ENCODE results near the gene CBLIF. TPM values are rescaled to one million over a fixed set of nuclear protein-coding genes. Genes with fewer than 3 reads are reported as not detected.
A peak's percentile ranks its signal among the peaks of the same experiment; 100 is the strongest.

CBLIF gene
- total and polyA plus RNA-seq, 12 donors = 0.06 TPM; not detected in 11

DNA sequence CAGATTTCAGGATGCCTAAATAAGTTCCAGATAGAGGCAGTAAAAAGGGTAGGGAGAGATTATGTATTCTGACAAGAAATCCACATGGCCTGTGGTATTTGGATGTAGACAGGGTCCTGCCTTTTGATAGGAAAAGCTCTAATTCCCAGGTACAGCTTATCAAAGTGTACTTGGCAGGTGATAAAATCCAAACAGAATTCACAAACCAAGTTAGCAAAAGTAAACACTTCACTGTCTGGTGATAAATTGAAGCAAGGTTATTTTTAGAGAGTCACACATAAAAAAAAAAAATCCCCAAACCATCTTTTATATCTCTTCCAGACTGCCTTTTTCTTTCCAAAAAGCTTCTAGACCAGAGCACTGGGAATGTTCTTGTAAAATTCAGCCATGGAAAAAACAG, 5.7 kb downstream of the CBLIF start:
- intact Hi-C loops (cut with DNase I) = no loop called here
- TF ChIP-seq POLR2A (IDR thresholded peaks at IDR 0.05) = no peak
- TF ChIP-seq, protein P1, sequence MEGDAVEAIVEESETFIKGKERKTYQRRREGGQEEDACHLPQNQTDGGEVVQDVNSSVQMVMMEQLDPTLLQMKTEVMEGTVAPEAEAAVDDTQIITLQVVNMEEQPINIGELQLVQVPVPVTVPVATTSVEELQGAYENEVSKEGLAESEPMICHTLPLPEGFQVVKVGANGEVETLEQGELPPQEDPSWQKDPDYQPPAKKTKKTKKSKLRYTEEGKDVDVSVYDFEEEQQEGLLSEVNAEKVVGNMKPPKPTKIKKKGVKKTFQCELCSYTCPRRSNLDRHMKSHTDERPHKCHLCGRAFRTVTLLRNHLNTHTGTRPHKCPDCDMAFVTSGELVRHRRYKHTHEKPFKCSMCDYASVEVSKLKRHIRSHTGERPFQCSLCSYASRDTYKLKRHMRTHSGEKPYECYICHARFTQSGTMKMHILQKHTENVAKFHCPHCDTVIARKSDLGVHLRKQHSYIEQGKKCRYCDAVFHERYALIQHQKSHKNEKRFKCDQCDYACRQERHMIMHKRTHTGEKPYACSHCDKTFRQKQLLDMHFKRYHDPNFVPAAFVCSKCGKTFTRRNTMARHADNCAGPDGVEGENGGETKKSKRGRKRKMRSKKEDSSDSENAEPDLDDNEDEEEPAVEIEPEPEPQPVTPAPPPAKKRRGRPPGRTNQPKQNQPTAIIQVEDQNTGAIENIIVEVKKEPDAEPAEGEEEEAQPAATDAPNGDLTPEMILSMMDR (IDR thresholded peaks at IDR 0.05) = no peak
- no peak overlapping the region for H3K27ac ChIP-seq
- H3K4me3 ChIP-seq = no peak overlapping the region
- DNase-seq = no peak
- no peaks in the 10 kb centered on the region for H3K27me3 ChIP-seq
- H3K36me3 ChIP-seq (replicated peaks in 1 of 2) = no peaks in the 10 kb centered on the region
- no peaks in the 10 kb centered on the region for H3K4me1 ChIP-seq (replicated peaks in 1 of 2)
- no peaks in the 10 kb centered on the region for H3K9me3 ChIP-seq (replicated peaks in 1 of 3)

DNA sequence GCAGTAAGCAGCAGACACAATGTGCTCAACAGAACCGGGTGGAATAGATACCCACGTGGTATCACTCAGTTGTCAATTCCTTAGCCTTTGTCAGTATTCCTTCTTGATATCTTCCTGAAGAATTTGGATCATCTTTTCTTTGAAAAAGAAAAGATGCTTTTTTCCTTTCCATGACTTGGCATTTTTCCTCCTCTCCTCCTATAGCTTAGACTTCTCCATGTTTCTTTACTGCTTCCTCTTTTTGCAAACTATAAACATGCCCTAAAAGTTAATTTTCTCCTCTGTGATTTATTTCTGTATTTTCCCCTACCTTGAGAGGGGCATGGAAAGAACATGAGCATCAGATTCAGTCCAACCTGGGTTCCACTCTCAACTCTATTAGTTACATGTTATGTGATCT, 11.7 kb downstream of the CBLIF start:
- DNase-seq = no peak
- H3K27ac ChIP-seq = no peak overlapping the region
- no peak overlapping the region for H3K4me3 ChIP-seq
- TF ChIP-seq, protein P1 (IDR thresholded peaks at IDR 0.05) = no peak
- no peak for TF ChIP-seq POLR2A (IDR thresholded peaks at IDR 0.05)
- H3K36me3 ChIP-seq (replicated peaks in 1 of 2) = no peaks in the 10 kb centered on the region
- H3K9me3 ChIP-seq (replicated peaks in 1 of 3) = no peaks in the 10 kb centered on the region
- 76 to 80% (median 78%) methylated on average over 2 of the region's 2 CpGs for WGBS, 4 donors
- H3K4me1 ChIP-seq (replicated peaks in 1 of 2) = no peaks in the 10 kb centered on the region
- H3K27me3 ChIP-seq = no peaks in the 10 kb centered on the region
- intact Hi-C loops (cut with DNase I) = no loop called here

DNA sequence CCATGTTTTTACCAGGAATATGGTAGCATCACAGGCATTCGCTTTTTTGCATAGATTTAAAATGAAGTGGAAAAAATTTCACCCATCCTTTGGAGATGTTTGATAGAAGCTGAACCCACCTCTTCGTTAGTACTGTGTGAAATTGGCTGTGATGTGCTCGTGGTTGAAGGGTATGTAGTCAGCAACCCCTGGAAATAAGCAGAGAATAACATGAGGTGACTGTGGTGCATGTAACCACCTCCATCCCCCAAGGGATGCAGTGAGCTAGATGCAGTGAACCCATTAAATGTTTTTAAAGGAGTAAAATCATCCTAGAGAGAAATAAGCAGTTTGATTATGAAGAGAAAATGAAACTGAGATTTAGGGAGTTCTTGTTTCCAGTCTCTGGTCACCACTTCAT, 15.9 kb downstream of the CBLIF start:
- intact Hi-C loops (cut with DNase I) = loop anchor here in 1 of 2 donors (10.0 kb wide), 1 partner anchor 305 kb away; no protein-coding TSS in a partner anchor
- 70 to 86% (median 78%) methylated on average over 3 of the region's 3 CpGs for WGBS, 4 donors

DNA sequence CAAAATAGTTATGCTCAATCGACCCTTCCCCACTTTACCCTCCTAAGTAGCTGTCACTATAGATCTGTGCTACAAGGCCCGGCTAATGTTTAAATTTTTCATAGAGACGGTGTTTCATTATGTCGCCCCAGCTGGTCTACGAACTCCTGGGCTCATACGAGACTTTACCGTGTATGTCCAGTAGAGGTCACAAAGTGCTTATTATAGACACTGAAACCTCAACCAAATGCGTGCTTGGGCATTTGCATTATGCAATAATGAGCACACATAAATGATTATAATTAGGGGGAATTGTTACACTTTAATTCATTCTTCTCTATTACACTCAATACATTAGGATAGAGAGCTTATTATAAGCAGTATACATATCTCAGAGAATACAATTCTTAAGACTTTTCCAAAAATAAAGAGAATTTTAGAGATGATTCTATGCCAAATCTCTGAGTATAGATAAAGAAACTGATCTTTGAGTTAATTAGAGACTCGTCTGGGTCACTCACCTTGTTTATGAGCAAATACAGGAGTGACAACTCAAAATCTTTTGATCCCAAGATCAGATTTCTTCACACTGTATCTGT, 22.2 kb downstream of the CBLIF start:
- Histone ChIP-seq H3K4me3 (no peak overlapping the region), H3K27ac (no peak overlapping the region), H3K4me1 (replicated peaks in 1 of 2) (no peaks in the 10 kb centered on the region), H3K27me3 (no peaks in the 10 kb centered on the region), H3K36me3 (replicated peaks in 1 of 2) (no peaks in the 10 kb centered on the region), H3K9me3 (replicated peaks in 1 of 3) (no peaks in the 10 kb centered on the region)
- no peak for TF ChIP-seq POLR2A (IDR thresholded peaks at IDR 0.05)
- TF ChIP-seq, protein P1 (IDR thresholded peaks at IDR 0.05) = peak; percentile 46 to 69 (median 62)
- 4 to 9% (median 6%) methylated on average over 9 of the region's 9 CpGs for WGBS, 4 donors
- intact Hi-C loops (cut with DNase I) = loop anchor here in 1 of 2 donors (10.0 kb wide), 1 partner anchor 312 kb away; no protein-coding TSS in a partner anchor
- peak in 6 of 7 donors; percentile 30 to 58 (median 50) for DNase-seq

More for the DNA sequence above, 15.9 kb downstream of the CBLIF start:
- Histone ChIP-seq H3K9me3 (replicated peaks in 1 of 3) (no peaks in the 10 kb centered on the region), H3K4me3 (no peak overlapping the region), H3K36me3 (replicated peaks in 1 of 2) (no peaks in the 10 kb centered on the region), H3K27ac (no peak overlapping the region), H3K4me1 (replicated peaks in 1 of 2) (no peaks in the 10 kb centered on the region), H3K27me3 (no peaks in the 10 kb centered on the region)
- no peak for DNase-seq
- no peak for TF ChIP-seq POLR2A (IDR thresholded peaks at IDR 0.05)
- TF ChIP-seq, protein P1 (IDR thresholded peaks at IDR 0.05) = no peak

All from adrenal gland (tissue), 12 donors.